HG03520 (cell line): ENCODE results near the gene SCFD2.
A peak's percentile ranks its signal among the peaks of the same experiment; 100 is the strongest.

Experiments
- ATAC-seq: cut with Tn5 transposase; IDR thresholded peaks from one replicate; pipeline ENCODE4 v1.9.1; 2021; ENCODE audit warnings: mild to moderate bottlenecking, moderate library complexity; ENCODE audit not compliant: unreplicated experiment

SCFD2 gene

GRCh38 chr4:52939739-52940138 is 426.1 kb downstream of the SCFD2 start:
- ATAC-seq: no peak

GRCh38 chr4:52939325-52939724 is 426.5 kb downstream of the SCFD2 start:
- ATAC-seq: no peak

- no peak for ATAC-seq
Measured at GRCh38 chr4:52937829-52938228, 428.0 kb downstream of the SCFD2 start.

GRCh38 chr4:52936729-52937128 is 429.1 kb downstream of the SCFD2 start:
- ATAC-seq: no peak

- ATAC-seq: no peak
Measured at GRCh38 chr4:52935317-52935716, 430.5 kb downstream of the SCFD2 start.

GRCh38 chr4:52933738-52934137 is 432.1 kb downstream of the SCFD2 start:
- no peak for ATAC-seq

- ATAC-seq: no peak
Measured at GRCh38 chr4:52932591-52933470, 433.0 kb downstream of the SCFD2 start.

- no peak for ATAC-seq
Measured at GRCh38 chr4:52931243-52931642, 434.6 kb downstream of the SCFD2 start.

- no peak for ATAC-seq
Measured at GRCh38 chr4:52926196-52926974, 439.5 kb downstream of the SCFD2 start.

GRCh38 chr4:52925531-52925968 is 440.3 kb downstream of the SCFD2 start:
- no peak for ATAC-seq

- no peak for ATAC-seq
Measured at GRCh38 chr4:52919461-52919860, 446.4 kb downstream of the SCFD2 start.

- no peak for ATAC-seq
Measured at GRCh38 chr4:52917817-52918216, 448.0 kb downstream of the SCFD2 start.

- ATAC-seq: no peak
Measured at GRCh38 chr4:52915730-52916300, 450.0 kb downstream of the SCFD2 start.

GRCh38 chr4:52915191-52915590 is 450.7 kb downstream of the SCFD2 start:
- ATAC-seq: no peak

GRCh38 chr4:52914051-52914605 is 451.7 kb downstream of the SCFD2 start:
- ATAC-seq: no peak

- ATAC-seq: no peak
Measured at GRCh38 chr4:52912608-52913007, 453.3 kb downstream of the SCFD2 start.

- peak; percentile 89 for ATAC-seq
Measured at GRCh38 chr4:52911684-52912294, 454.1 kb downstream of the SCFD2 start.

- no peak for ATAC-seq
Measured at GRCh38 chr4:52910115-52910514, 455.7 kb downstream of the SCFD2 start.

GRCh38 chr4:52907510-52907909 is 458.4 kb downstream of the SCFD2 start:
- ATAC-seq: no peak

- ATAC-seq: no peak
Measured at GRCh38 chr4:52904421-52904820, 461.4 kb downstream of the SCFD2 start.

- no peak for ATAC-seq
Measured at GRCh38 chr4:52903273-52903672, 462.6 kb downstream of the SCFD2 start.
